ENCODE measurements around the gene LAPTM4A. TPM values are rescaled to one million over a fixed set of nuclear protein-coding genes. Genes with fewer than 3 reads are reported as not detected.
A peak's percentile ranks its signal among the peaks of the same experiment; 100 is the strongest.

Gene LAPTM4A
- total and polyA plus RNA-seq, 4 donors: 211 to 327 (median 246) TPM

DNA sequence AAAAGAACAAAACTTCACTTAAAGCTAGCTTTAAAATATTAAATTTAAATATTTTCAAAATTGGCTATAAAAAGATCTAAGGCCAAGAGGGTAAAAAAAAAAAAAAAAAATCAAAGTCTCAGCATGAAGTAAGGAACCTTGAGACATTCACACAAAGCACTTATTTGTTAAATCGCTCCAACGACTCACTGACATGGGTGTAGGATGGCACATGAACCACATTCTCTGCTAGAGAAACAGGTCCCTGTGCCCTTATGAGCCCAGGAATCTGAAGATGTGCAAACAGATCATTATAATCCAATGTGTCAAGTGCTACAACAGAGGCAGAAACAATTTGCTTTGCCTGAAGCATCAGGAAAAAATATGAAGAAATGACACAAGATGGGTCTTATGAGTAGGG lies 13.8 kb downstream of the LAPTM4A start:
- Histone ChIP-seq H3K4me3 (ENCODE audit: low read length in 2 of 2) (no peak overlapping the region), H3K4me1 (ENCODE audit: control insufficient read depth in 1 of 2, insufficient read depth in 2 of 2, low read length in 2 of 2) (peaks cover 0 to 5% of the 10 kb centered on the region in 2 donors), H3K27me3 (ENCODE audit: control insufficient read depth in 1 of 2, insufficient read depth in 2 of 2, low read length in 1 of 2) (no peaks in the 10 kb centered on the region), H3K27ac (ENCODE audit: low read depth in 1 of 2, low read length in 2 of 2) (no peak overlapping the region), H3K9me3 (ENCODE audit: control insufficient read depth, low read length) (no peaks in the 10 kb centered on the region), H3K36me3 (ENCODE audit: control insufficient read depth in 1 of 2, insufficient read depth in 2 of 2, low read length in 1 of 2) (peaks cover 10 to 21% of the 10 kb centered on the region in 2 donors)
- intact Hi-C loops (cut with DNase I): no loop called here
- WGBS, 2 donors: 65 to 75% methylated on average over 2 of the region's 2 CpGs
- no peak for ATAC-seq (ENCODE audit: low FRiP score)
- no peak for DNase-seq

DNA sequence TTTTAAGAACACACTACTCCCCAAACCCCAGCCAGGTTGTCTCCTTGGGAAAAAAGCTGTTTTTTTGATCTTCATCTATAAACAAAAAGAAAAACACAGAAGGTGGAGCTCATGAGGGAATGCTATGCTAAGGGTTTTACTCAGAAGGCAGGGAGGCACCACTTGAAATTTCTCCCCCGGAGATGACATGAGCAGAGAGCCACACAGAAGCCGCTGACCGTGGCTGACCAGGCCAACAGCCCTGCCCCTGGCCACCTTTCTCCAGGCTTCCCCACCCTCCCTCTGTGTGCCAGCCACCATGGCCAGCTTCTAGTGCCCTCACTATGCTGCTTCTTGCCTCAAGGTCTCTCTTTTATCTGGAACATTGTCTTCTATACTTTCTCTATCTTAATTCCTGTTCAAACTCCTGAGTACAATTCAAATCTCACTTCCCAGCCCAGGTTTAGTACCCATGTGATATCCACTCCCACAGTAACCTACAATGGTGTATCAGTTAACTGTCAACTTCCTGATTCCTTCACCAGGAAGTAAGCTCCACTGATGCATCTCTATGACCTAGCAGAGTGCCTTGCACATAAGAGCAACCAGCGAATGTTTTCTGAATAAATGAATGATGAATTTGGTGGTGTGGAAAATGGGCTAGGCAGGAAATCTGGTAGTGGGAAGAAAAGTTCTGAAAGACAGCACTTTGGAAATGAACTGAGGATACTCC lies 15.3 kb downstream of the LAPTM4A start:
- H3K4me3 ChIP-seq (ENCODE audit: low read length in 2 of 2): no peak overlapping the region
- peaks cover 0 to 2% of the 10 kb centered on the region in 2 donors for H3K4me1 ChIP-seq (ENCODE audit: control insufficient read depth in 1 of 2, insufficient read depth in 2 of 2, low read length in 2 of 2)
- no peaks in the 10 kb centered on the region for H3K27me3 ChIP-seq (ENCODE audit: control insufficient read depth in 1 of 2, insufficient read depth in 2 of 2, low read length in 1 of 2)
- no peaks in the 10 kb centered on the region for H3K9me3 ChIP-seq (ENCODE audit: control insufficient read depth, low read length)
- H3K36me3 ChIP-seq (ENCODE audit: control insufficient read depth in 1 of 2, insufficient read depth in 2 of 2, low read length in 1 of 2): peaks cover 10 to 25% of the 10 kb centered on the region in 2 donors
- DNase-seq: no peak
- peak overlapping the region in 1 of 2 donors; percentile 38 for H3K27ac ChIP-seq (ENCODE audit: low read depth in 1 of 2, low read length in 2 of 2)
- 60 to 71% methylated on average over 4 of the region's 4 CpGs for WGBS, 2 donors
- intact Hi-C loops (cut with DNase I): no loop called here
- no peak for ATAC-seq (ENCODE audit: low FRiP score)

DNA sequence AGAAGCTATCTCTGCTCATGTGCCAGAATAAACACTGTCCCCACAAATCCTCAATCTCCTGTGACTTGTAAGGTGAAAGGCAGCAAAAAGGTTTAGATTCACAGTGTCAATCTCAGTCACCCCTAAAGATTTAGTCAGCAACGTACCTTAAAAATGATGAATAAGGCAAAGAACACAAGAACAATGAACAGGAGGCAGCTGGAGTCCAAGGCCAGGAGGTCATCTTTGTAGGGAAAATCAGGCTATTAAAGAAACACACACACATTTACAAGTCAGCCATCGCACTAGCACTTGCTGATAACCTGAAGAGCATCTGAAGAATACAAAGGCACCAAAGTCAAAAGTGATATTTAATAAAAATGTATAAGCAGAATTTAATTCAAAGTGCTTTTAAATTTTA lies 16.6 kb downstream of the LAPTM4A start:
- peaks cover 10 to 22% of the 10 kb centered on the region in 2 donors for H3K36me3 ChIP-seq (ENCODE audit: control insufficient read depth in 1 of 2, insufficient read depth in 2 of 2, low read length in 1 of 2)
- H3K4me1 ChIP-seq (ENCODE audit: control insufficient read depth in 1 of 2, insufficient read depth in 2 of 2, low read length in 2 of 2): peaks cover 0 to 2% of the 10 kb centered on the region in 2 donors
- H3K9me3 ChIP-seq (ENCODE audit: control insufficient read depth, low read length): no peaks in the 10 kb centered on the region
- DNase-seq: no peak
- 69 to 76% methylated on average over 2 of the region's 2 CpGs for WGBS, 2 donors
- no peak for ATAC-seq (ENCODE audit: low FRiP score)
- H3K27me3 ChIP-seq (ENCODE audit: control insufficient read depth in 1 of 2, insufficient read depth in 2 of 2, low read length in 1 of 2): no peaks in the 10 kb centered on the region
- H3K27ac ChIP-seq (ENCODE audit: low read depth in 1 of 2, low read length in 2 of 2): no peak overlapping the region
- intact Hi-C loops (cut with DNase I): no loop called here
- no peak overlapping the region for H3K4me3 ChIP-seq (ENCODE audit: low read length in 2 of 2)

DNA sequence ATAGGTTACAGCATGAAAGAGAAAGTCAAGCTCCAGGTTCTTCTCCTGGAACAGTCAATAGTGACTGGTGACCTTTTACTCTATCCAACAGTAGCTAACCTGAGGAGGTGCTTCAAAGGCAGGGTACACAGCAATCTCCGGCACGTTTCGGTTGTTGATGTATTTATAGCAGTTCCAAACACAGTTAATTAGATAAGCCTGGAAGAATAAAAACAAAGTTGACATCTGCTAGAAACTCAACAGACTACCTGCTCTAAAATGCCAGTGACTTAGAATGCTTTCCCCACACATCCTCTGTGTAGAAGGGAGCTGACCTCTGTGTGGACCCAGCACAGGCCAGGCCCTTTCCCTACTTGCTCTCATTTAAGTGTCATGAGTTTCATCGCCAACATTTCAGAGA lies 17.2 kb downstream of the LAPTM4A start:
- Histone ChIP-seq H3K27ac (ENCODE audit: low read depth in 1 of 2, low read length in 2 of 2) (no peak overlapping the region), H3K9me3 (ENCODE audit: control insufficient read depth, low read length) (no peaks in the 10 kb centered on the region), H3K27me3 (ENCODE audit: control insufficient read depth in 1 of 2, insufficient read depth in 2 of 2, low read length in 1 of 2) (no peaks in the 10 kb centered on the region), H3K4me1 (ENCODE audit: control insufficient read depth in 1 of 2, insufficient read depth in 2 of 2, low read length in 2 of 2) (peaks cover 0 to 2% of the 10 kb centered on the region in 2 donors), H3K4me3 (ENCODE audit: low read length in 2 of 2) (no peak overlapping the region), H3K36me3 (ENCODE audit: control insufficient read depth in 1 of 2, insufficient read depth in 2 of 2, low read length in 1 of 2) (peaks cover 10 to 22% of the 10 kb centered on the region in 2 donors)
- no peak for DNase-seq
- intact Hi-C loops (cut with DNase I): no loop called here
- 66 to 70% methylated on average over 4 of the region's 4 CpGs for WGBS, 2 donors
- ATAC-seq (ENCODE audit: low FRiP score): no peak

DNA sequence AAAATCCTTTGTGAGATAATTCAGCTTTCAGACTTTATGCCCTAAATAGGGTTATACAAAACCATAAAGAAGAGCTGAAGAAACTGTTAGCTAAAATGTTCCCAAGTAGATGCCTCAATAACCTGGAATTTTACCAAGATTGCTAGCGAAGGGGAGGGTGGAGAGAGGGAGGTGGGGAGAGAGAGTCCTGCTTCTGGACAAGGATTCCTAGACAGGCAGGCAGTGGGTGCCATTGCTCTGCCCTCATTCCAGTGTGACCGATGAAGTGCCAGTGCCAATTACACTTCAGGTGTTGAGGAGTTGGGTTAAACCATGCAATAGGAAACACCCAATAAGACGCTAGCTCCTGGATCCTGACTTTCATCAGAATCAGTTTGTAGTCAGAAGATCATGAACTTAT lies 18.1 kb downstream of the LAPTM4A start:
- H3K36me3 ChIP-seq (ENCODE audit: control insufficient read depth in 1 of 2, insufficient read depth in 2 of 2, low read length in 1 of 2): peaks cover 13 to 24% of the 10 kb centered on the region in 2 donors
- ATAC-seq (ENCODE audit: low FRiP score): no peak

DNA sequence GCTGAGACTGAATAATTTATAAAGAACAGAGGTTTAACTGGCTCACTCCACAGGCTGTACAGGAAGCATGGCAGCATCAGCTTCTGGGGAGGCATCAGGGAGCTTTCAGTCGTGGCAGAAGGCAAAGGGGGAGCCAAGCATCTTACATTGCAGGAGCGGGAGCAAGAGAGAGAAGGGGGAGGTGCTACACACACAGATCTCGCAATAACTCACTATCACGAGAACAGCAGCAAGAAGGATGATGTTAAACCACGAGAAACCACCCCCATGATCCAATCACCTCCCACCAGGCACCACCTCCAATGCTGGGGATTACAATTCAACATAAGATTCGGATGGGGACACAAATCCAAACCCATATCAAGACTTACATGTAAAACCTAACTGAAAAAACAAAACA lies 21.2 kb downstream of the LAPTM4A start:
- Histone ChIP-seq H3K36me3 (ENCODE audit: control insufficient read depth in 1 of 2, insufficient read depth in 2 of 2, low read length in 1 of 2) (peaks cover 11 to 23% of the 10 kb centered on the region in 2 donors), H3K9me3 (ENCODE audit: control insufficient read depth, low read length) (no peaks in the 10 kb centered on the region), H3K4me1 (ENCODE audit: control insufficient read depth in 1 of 2, insufficient read depth in 2 of 2, low read length in 2 of 2) (no peaks in the 10 kb centered on the region), H3K4me3 (ENCODE audit: low read length in 2 of 2) (no peak overlapping the region), H3K27me3 (ENCODE audit: control insufficient read depth in 1 of 2, insufficient read depth in 2 of 2, low read length in 1 of 2) (no peaks in the 10 kb centered on the region), H3K27ac (ENCODE audit: low read depth in 1 of 2, low read length in 2 of 2) (no peak overlapping the region)
- DNase-seq (no peak), ATAC-seq (ENCODE audit: low FRiP score) (no peak)
- intact Hi-C loops (cut with DNase I): no loop called here
- 91 to 94% methylated on average over 6 of the region's 6 CpGs for whole genome bisulfite sequencing, 2 donors

More for the DNA sequence above, 18.1 kb downstream of the LAPTM4A start:
- WGBS, 2 donors: 79 to 84% methylated on average over 3 of the region's 3 CpGs
- no peaks in the 10 kb centered on the region for H3K9me3 ChIP-seq (ENCODE audit: control insufficient read depth, low read length)
- no peak for DNase-seq
- H3K4me3 ChIP-seq (ENCODE audit: low read length in 2 of 2): no peak overlapping the region
- H3K27ac ChIP-seq (ENCODE audit: low read depth in 1 of 2, low read length in 2 of 2): no peak overlapping the region
- peaks cover 0 to 2% of the 10 kb centered on the region in 2 donors for H3K4me1 ChIP-seq (ENCODE audit: control insufficient read depth in 1 of 2, insufficient read depth in 2 of 2, low read length in 2 of 2)
- intact Hi-C loops (cut with DNase I): no loop called here
- no peaks in the 10 kb centered on the region for H3K27me3 ChIP-seq (ENCODE audit: control insufficient read depth in 1 of 2, insufficient read depth in 2 of 2, low read length in 1 of 2)

DNA sequence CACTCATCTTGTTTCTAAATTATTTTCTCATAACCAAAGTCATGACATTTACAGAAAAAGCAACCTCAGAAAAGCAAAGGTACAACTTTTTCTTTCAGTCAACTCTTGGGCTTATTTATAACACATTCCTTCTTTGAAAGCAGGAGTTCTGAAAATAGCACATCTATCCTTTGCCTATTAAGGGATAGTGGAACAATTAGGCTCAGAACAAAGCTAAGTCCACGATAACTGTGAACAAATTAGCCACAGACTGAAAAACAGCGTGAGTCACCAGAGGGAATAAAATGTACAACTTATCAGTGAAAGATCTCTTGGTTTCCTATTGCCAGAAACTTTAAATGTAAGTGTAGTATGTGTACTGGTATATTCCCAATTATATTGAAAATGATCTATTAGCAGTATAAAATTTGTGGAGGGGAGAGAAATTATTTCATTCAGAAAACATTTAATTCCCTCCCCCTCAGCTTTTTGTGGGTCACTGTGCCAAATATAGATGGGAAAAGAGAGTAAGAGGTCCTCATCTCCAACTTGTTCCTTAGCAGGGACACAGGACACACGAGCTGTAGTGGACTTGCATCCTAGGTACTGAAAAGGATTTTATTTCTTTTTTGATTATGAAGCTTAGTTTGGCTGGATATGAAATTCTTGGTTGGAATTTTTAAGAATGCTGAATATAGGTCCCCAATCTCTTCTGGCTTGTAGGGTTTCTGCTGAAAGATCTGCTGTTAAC lies 23.6 kb downstream of the LAPTM4A start:
- H3K9me3 ChIP-seq (ENCODE audit: control insufficient read depth, low read length): no peaks in the 10 kb centered on the region
- peaks cover 2 to 7% of the 10 kb centered on the region in 2 donors for H3K36me3 ChIP-seq (ENCODE audit: control insufficient read depth in 1 of 2, insufficient read depth in 2 of 2, low read length in 1 of 2)
- H3K27ac ChIP-seq (ENCODE audit: low read depth in 1 of 2, low read length in 2 of 2): peak overlapping the region; percentile 49 to 68
- intact Hi-C loops (cut with DNase I): no loop called here
- DNase-seq (no peak), ATAC-seq (ENCODE audit: low FRiP score) (peak; percentile 60)
- WGBS, 2 donors: 6 to 8% methylated on average over 3 of the region's 3 CpGs
- H3K4me3 ChIP-seq (ENCODE audit: low read length in 2 of 2): peak overlapping the region in 1 of 2 donors; percentile 10
- H3K27me3 ChIP-seq (ENCODE audit: control insufficient read depth in 1 of 2, insufficient read depth in 2 of 2, low read length in 1 of 2): no peaks in the 10 kb centered on the region
- H3K4me1 ChIP-seq (ENCODE audit: control insufficient read depth in 1 of 2, insufficient read depth in 2 of 2, low read length in 2 of 2): no peaks in the 10 kb centered on the region

DNA sequence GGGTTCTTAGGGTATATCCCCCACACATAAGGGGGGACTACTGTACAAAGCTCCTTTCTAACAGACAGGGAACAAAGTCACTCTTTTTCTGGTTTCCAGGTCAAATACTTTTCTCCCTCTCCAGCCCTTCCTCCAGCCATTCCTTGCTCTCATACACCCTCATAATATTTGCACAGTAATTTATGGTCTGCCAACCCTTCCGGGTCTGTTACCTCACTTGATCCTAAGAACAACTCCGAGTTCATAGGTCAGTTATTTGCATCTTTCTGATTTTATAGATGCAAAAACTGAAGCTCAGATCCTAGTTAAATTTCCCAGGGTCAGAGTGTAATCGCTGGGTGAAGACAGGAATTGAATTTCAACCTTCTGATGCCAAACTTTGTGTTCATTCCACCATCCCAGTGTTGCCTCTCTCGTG lies 24.2 kb downstream of the LAPTM4A start:
- no peak for DNase-seq
- H3K36me3 ChIP-seq (ENCODE audit: control insufficient read depth in 1 of 2, insufficient read depth in 2 of 2, low read length in 1 of 2): peaks cover 2 to 7% of the 10 kb centered on the region in 2 donors
- H3K4me1 ChIP-seq (ENCODE audit: control insufficient read depth in 1 of 2, insufficient read depth in 2 of 2, low read length in 2 of 2): no peaks in the 10 kb centered on the region
- peak; percentile 41 for ATAC-seq (ENCODE audit: low FRiP score)
- no peaks in the 10 kb centered on the region for H3K27me3 ChIP-seq (ENCODE audit: control insufficient read depth in 1 of 2, insufficient read depth in 2 of 2, low read length in 1 of 2)
- intact Hi-C loops (cut with DNase I): no loop called here
- H3K9me3 ChIP-seq (ENCODE audit: control insufficient read depth, low read length): no peaks in the 10 kb centered on the region
- WGBS, 2 donors: 20 to 32% methylated on average over 4 of the region's 4 CpGs
- no peak overlapping the region for H3K4me3 ChIP-seq (ENCODE audit: low read length in 2 of 2)
- peak overlapping the region; percentile 49 to 68 for H3K27ac ChIP-seq (ENCODE audit: low read depth in 1 of 2, low read length in 2 of 2)
